ENCODE measurements around the gene SLC2A14.

DNA sequence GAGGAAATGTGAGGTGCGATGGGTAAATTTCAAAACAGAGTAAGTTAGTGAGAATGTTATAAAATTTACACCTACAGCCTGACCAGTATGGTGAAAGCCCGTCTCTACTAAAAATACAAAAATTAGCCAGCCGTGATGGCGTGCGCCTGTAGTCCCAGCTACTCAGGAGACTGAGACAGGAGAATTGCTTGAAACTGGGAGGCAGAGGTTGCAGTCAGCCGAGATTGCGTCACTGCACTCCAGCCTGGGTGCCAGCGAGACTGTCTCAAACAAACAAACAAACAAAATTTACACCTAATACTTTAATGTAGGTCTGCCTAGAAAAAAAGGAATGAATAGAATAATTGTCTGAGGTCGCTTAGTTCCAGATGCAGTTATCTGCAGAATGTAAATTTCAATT, 37.6 kb downstream of the SLC2A14 start:
- no peak for TF ChIP-seq POLR2AphosphoS5 (IDR thresholded peaks at IDR 0.05; ENCODE audit: low read depth, low read length)
- TF ChIP-seq POLR2A (IDR thresholded peaks at IDR 0.05; ENCODE audit: low read depth, low read length), result no peak

Measured in GM12892 (cell line).